Progenitor cell of endocrine pancreas (in vitro differentiated cells): ENCODE results near the gene FREM1. TPM values are rescaled to one million over a fixed set of nuclear protein-coding genes. Genes with fewer than 3 reads are reported as not detected.

ENCODE experiments used
- DNase-seq: peaks from one replicate; pipeline ENCODE4 v3.0.0; 2021; ENCODE audit warnings: low spot score; ENCODE audit not compliant: unreplicated experiment
- H3K27ac Mint-ChIP-seq: 2 replicates; pipeline ENCODE4 v1.8.0; 2021; ENCODE audit warnings: mild to moderate bottlenecking, moderate library complexity, mixed read lengths
- H3K27me3 Mint-ChIP-seq: 2 replicates; pipeline ENCODE4 v1.8.0; 2021; ENCODE audit warnings: mixed read lengths
- H3K36me3 Mint-ChIP-seq: 2 replicates; pipeline ENCODE4 v1.8.0; 2022; ENCODE audit warnings: mixed read lengths; ENCODE audit not compliant: insufficient read depth
- H3K4me1 Mint-ChIP-seq: 2 replicates; pipeline ENCODE4 v1.8.0; 2021; ENCODE audit warnings: low read depth, mixed read lengths
- H3K4me3 Mint-ChIP-seq: 2 replicates; pipeline ENCODE4 v1.8.0; 2021; ENCODE audit warnings: low read depth, mild to moderate bottlenecking, moderate library complexity, mixed read lengths
- H3K9me3 Mint-ChIP-seq: 2 replicates; pipeline ENCODE4 v1.8.0; 2021; ENCODE audit warnings: low read depth, mixed read lengths
- CTCF ChIP-seq: fragments of 200-600 bp; sonication (generic); IDR thresholded peaks from one replicate; pipeline ENCODE4 v1.5.0; 2021; ENCODE audit warnings: antibody characterized with exemption, mild to moderate bottlenecking; ENCODE audit not compliant: unreplicated experiment
- total RNA-seq: library from RNA; stranded (reverse); gene quantifications from 2 replicates; pipeline ENCODE4 v1.2.1, GENCODE V29; 2021

Gene FREM1
- total RNA-seq, 1 donor from 2014 or later = 11.4 TPM

- no peak for TF ChIP-seq CTCF
- no peak for DNase-seq
- H3K9me3 Mint-ChIP-seq = peaks cover 19% of the 10 kb centered on the region
- H3K27ac Mint-ChIP-seq = no peak overlapping the region
- H3K27me3 Mint-ChIP-seq = no peaks in the 10 kb centered on the region
- H3K4me3 Mint-ChIP-seq = no peak overlapping the region
- H3K4me1 Mint-ChIP-seq = no peaks in the 10 kb centered on the region
- peaks cover 1% of the 10 kb centered on the region for H3K36me3 Mint-ChIP-seq
Measured at GRCh38 chr9:14713187-14713767, 197.0 kb downstream of the FREM1 start.

- no peak for DNase-seq
- no peak for TF ChIP-seq CTCF
- Mint-ChIP-seq H3K4me3 (no peak overlapping the region), H3K27me3 (no peaks in the 10 kb centered on the region), H3K27ac (no peak overlapping the region), H3K36me3 (peaks cover 1% of the 10 kb centered on the region), H3K9me3 (peaks cover 33% of the 10 kb centered on the region), H3K4me1 (no peaks in the 10 kb centered on the region)
Measured at GRCh38 chr9:14710804-14711203, 199.4 kb downstream of the FREM1 start.

- Mint-ChIP-seq H3K4me1 (peaks cover 3% of the 10 kb centered on the region), H3K27me3 (no peaks in the 10 kb centered on the region), H3K4me3 (no peak overlapping the region), H3K27ac (no peak overlapping the region), H3K9me3 (peaks cover 39% of the 10 kb centered on the region), H3K36me3 (peaks cover 1% of the 10 kb centered on the region)
- no peak for DNase-seq
- TF ChIP-seq CTCF = no peak
Measured at GRCh38 chr9:14706530-14707140, 203.6 kb downstream of the FREM1 start.

- no peak for DNase-seq
- Mint-ChIP-seq H3K27me3 (no peaks in the 10 kb centered on the region), H3K9me3 (peaks cover 35% of the 10 kb centered on the region), H3K4me3 (no peak overlapping the region), H3K27ac (no peak overlapping the region), H3K4me1 (peaks cover 3% of the 10 kb centered on the region), H3K36me3 (peaks cover 1% of the 10 kb centered on the region)
- TF ChIP-seq CTCF = no peak
Measured at GRCh38 chr9:14705079-14705478, 205.1 kb downstream of the FREM1 start.

- H3K36me3 Mint-ChIP-seq = peaks cover 1% of the 10 kb centered on the region
- DNase-seq = no peak
- no peak overlapping the region for H3K4me3 Mint-ChIP-seq
- H3K9me3 Mint-ChIP-seq = peaks cover 27% of the 10 kb centered on the region
- H3K4me1 Mint-ChIP-seq = peaks cover 3% of the 10 kb centered on the region
- H3K27me3 Mint-ChIP-seq = no peaks in the 10 kb centered on the region
- no peak for TF ChIP-seq CTCF
- H3K27ac Mint-ChIP-seq = no peak overlapping the region
Measured at GRCh38 chr9:14704281-14704680, 205.9 kb downstream of the FREM1 start.
